ENCODE data around the gene C18orf63.

The C18orf63 gene

GRCh38 chr18:74381621-74382295 is 66.1 kb downstream of the C18orf63 start:
- DNase-seq, result no peak

DNA sequence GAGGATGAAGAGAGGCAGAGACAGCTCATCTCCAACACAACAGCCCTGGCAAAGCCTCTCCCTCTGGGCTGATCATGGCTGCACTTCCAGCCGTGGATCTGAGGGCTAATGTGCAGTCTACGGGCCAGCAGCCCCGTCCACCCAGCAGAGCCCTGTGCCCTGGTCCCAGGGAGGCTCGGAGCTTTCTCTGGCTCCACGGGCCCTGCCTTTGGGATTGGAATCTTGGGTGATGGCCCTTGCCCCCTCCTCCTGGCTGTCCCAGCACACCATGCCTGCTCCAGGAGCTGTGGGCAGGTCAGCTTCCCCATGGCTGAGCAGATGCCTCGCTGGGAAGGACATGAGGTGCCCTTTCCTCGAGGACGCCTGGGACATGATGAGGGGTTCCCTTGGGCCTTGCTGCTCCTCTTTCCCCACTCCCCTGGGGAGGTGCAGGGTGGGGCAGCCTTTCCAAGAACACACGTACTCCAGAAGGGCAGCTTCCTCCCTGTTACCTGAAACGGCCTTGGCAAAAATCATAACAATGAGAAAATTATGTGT is 66.9 kb downstream of the C18orf63 start:
- DNase-seq, result no peak

DNA sequence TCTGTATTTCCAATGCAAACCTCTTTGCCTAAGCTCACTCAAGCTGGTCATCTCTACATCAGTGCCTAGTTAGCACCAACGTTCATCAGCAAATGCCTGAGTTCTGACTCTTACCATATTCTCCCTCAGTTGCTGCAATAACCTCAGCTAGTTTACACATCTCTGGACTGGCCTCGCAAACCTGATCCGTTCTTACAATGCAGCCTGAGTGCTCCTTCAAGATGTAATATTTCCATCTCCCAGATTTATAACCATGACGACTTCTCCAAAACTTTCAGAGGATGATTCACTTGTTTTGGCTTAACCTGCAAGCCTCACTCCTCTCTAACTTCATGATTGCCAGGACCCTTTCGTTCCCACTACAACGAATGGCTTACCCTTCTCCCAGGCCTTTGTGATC is 71.7 kb downstream of the C18orf63 start:
- no peak for DNase-seq

GRCh38 chr18:74388227-74388626 is 72.6 kb downstream of the C18orf63 start:
- no peak for DNase-seq

DNA sequence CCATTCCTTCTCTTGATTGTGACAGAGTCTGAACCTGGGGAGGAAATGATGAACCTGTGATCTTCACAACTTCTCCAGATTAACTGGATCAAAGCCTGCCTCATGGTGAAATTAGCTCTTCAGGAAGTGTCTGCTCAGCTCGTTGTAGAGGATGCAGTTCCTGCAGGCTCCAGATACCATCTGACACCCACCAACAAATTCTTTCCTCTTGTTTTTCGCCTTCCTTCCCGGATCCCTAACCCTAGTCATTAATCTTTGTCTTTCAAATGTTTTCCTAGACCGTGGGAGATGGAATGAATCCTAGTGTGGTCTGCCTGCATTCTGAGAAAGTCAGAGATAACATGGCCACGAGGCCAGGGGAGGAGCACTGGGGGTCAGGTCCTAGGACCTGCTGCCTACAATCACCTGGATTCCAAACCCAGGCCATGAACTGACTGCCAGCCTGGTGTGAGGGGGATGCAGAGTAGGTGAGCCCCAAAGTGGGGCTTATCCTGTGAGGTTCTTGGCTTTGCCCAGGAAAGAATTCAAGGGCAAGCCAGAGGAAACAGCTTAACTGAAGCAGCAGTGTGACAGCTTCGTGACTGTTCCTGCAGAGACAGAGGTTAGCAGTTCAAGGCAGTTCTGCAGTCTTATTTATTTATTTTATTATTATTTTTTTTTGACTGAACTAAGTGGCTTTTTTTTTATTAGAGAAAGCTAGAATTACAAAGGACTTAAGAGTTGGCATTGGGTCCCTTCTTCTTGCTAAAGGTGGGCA is 73.7 kb downstream of the C18orf63 start:
- DNase-seq, result no peak

DNA sequence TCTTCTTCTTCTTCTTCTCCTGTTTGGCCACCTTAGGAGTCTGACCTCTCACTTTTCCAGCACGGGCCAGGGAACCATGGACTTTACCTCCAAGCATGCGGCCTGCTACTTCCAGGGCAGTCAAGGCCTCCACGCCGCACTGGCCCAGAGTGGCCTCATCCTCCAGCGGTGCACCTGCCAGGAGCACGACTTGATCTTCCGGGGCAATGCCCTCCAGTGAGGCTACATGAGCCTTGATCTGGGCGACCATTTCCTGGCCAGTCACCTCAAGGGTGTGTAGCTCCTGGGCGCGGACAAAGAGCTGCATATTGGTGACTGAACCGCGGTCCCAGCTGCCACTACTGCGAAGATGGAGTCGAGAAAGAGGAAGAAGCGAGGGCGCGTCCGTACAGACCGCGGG is 74.4 kb downstream of the C18orf63 start:
- DNase-seq, result no peak

DNA sequence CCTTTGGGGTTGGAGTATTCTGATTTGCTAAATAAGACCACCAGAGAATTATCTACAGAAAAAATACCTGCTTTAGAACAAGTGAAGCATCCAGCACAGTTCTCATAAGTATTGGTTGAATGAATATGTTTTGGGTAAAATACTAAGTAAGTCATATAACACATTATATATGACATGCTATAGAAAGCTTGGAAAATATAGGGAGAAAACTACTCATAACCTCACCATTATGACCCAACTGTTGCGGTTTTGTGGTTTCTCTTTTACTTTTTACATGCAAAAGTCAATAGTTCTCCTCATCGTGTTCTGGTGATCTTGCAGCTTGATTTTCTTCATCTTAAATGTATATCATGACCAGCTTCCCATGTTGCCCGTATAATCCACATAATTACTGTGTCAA is 75.3 kb downstream of the C18orf63 start:
- DNase-seq, result peak in 2 of 3 donors; percentile 63 to 66

DNA sequence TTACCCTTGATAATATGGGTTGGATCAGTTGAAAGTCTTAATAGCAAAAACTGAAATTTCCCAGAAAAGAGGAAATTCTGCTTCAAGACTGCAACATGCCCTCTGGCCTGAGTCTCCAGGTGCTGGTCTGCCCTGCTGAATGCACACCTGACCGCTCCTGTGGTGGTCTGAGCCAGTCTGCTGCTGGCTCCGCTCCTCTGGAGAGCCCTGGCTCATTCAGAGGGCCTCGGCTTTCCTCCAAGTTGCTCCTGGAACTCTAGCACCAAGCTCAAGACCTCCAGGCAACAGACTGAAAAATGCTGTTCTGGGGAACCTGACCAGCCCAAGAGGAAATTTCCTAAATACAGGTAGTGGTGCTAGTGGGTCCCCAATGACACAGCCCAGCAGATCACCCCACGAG is 76.7 kb downstream of the C18orf63 start:
- DNase-seq, result no peak

- DNase-seq, result no peak
Observed at GRCh38 chr18:74395006-74395405, 79.4 kb downstream of the C18orf63 start.

DNA sequence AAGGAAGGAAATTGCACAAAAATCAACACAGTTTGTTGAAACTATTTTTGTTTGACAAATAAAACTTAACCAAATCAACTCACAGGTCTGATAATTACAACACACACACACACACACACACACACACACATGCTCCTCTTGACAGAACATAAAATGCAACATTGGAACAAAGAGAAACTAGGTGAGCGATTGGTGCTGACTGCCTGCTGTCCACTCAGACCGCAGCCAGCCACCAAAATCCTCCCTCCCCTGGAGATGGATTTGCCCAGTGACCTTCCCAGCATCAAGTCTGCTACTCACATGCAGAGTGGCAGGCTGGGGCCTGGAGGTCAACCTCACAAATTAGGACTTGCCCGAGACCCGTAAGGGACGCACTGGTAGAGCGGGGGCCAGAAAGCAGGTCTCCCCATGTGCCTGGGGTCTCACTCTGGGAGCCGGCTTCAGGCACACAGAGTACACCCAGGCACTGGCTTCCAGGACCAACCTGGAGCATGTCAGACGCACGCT is 80.1 kb downstream of the C18orf63 start:
- DNase-seq, result no peak

GRCh38 chr18:74396171-74397169 is 80.8 kb downstream of the C18orf63 start:
- DNase-seq, result peak in 2 of 3 donors; percentile 23 to 49

DNA sequence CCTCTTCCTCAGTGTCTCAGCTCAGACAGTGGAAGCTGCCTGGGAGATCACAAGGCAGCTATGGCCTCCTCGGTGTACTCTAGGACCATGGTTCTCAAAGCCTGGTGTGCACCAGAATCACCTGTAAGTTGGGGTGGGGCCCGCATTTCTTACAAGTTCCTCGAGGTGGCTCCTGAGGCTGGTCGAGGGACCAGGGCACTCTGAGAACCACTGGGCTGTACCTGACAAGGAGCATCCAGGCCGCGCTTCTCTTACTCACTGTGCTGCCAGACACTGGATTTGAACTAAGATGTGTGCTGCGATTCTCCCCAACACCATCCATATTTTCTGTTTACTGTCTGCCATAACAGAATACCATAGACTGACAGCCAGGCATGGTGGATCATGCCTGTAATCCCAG is 81.9 kb downstream of the C18orf63 start:
- no peak for DNase-seq

GRCh38 chr18:74399091-74399887 is 83.7 kb downstream of the C18orf63 start:
- DNase-seq, result peak in 1 of 3 donors; percentile 22

DNA sequence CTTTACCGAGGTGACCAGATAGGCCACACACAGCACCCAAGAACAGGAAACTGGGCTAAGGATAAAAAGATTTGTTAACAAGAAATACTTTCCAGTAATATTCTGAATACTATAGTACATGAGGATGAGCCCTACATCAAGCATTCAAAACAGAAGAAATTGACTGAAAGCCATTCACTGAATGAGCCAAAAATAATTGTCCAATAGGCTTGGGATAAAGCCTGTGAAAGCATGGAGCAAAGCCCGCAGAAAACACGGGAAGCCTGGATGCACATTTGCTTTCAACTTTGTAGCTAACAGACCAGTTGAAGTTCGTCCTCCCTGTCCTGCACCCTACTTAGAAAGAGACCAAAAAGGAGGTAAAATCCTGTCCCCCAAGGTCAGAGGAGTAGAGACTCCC is 85.2 kb downstream of the C18orf63 start:
- DNase-seq, result no peak

- no peak for DNase-seq
Observed at GRCh38 chr18:74402806-74403433, 87.3 kb downstream of the C18orf63 start.

- no peak for DNase-seq
Observed at GRCh38 chr18:74407888-74408287, 92.2 kb downstream of the C18orf63 start.
